MCF 10A (cell line): ENCODE results near the gene DMGDH. TPM values are rescaled to one million over a fixed set of nuclear protein-coding genes. Genes with fewer than 3 reads are reported as not detected.

Source experiments
- BruUV-seq: library from RNA; stranded (reverse); fragments of 400-500 nt; replicated peaks from 2 replicates; lab custom pipeline; 2021; lab: Mats Ljungman, UMichigan
- CTCF ChIA-PET: fragments of 300-600 bp; sonication (Branson Sonifier 250); formaldehyde crosslinking; extraction: SDS; loops from one replicate; lab custom pipeline; 2021; ENCODE audit warnings: antibody characterized with exemption, inconsistent platforms; lab: Yijun Ruan, JAX
- POLR2A ChIA-PET: fragments of 300-600, 350-650 bp; sonication (Branson Sonifier 250); formaldehyde crosslinking; extraction: SDS; loops from one replicate; lab custom pipeline; 2020; ENCODE audit warnings: antibody characterized with exemption, inconsistent platforms; lab: Yijun Ruan, JAX
- DNase-seq: peaks from one replicate; pipeline ENCODE4 v3.0.0-alpha.2; 2018; ENCODE audit not compliant: unreplicated experiment
- H3K27ac Mint-ChIP-seq: one replicate; pipeline ENCODE4 v1.8.0; 2022; ENCODE audit warnings: mild to moderate bottlenecking, low read depth, mixed read lengths; ENCODE audit not compliant: unreplicated experiment
- H3K27me3 Mint-ChIP-seq: one replicate; pipeline ENCODE4 v1.8.0; 2022; ENCODE audit warnings: mixed read lengths; ENCODE audit not compliant: insufficient read depth, unreplicated experiment
- H3K36me3 Mint-ChIP-seq: one replicate; pipeline ENCODE4 v1.8.0; 2022; ENCODE audit warnings: mild to moderate bottlenecking, moderate library complexity, mixed read lengths; ENCODE audit not compliant: insufficient read depth, unreplicated experiment
- H3K4me1 Mint-ChIP-seq: one replicate; pipeline ENCODE4 v1.8.0; 2022; ENCODE audit warnings: mixed read lengths; ENCODE audit not compliant: insufficient read depth, unreplicated experiment
- H3K4me3 Mint-ChIP-seq: one replicate; pipeline ENCODE4 v1.8.0; 2022; ENCODE audit warnings: mild to moderate bottlenecking, moderate library complexity, mixed read lengths; ENCODE audit not compliant: unreplicated experiment
- H3K9me3 Mint-ChIP-seq: one replicate; pipeline ENCODE4 v1.8.0; 2022; ENCODE audit warnings: mixed read lengths; ENCODE audit not compliant: unreplicated experiment
- intact Hi-C: fragments of 100-400 bp; cut with micrococcal nuclease; formaldehyde crosslinking; loops from 2 replicates; pipeline ENCODE4 v1.14.1; 2022
- total RNA-seq: library from RNA; stranded (reverse); gene quantifications from 2 replicates; pipeline ENCODE4 v1.2.3, GENCODE V29; 2022
- TF ChIP-seq, protein P1 (sequence below): fragments of 200-600 bp; IDR thresholded peaks from one replicate; pipeline ENCODE4 v1.8.0; 2022; ENCODE audit warnings: antibody characterized with exemption, mild to moderate bottlenecking; ENCODE audit not compliant: unreplicated experiment

The DMGDH gene
- total RNA-seq, 1 experiment from 2014 or later = 9.2 TPM

DNA sequence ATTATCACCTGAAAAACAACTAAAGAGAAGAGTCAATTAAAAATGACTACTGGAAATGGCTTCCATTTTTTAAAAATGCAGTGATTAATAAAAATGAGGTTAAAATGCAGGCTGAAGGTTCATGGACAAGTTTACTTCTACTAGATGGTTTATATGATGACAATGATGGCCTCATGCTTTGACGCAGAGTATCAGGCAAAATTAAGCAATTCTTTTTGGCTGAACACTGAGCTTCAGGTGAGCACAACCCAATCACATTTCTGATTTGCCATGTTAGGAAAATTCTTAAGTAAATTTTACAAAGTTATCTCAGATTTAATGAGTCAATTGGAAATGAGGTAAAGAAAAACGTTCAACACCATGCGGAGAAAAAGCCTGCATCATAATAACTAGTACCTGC, 22.3 kb downstream of the DMGDH start:
- POLR2A ChIA-PET = interaction anchor here (0.7 kb wide), 2 partner anchors 56 to 402 kb away, joined by 3 read pairs; no protein-coding TSS in a partner anchor

DNA sequence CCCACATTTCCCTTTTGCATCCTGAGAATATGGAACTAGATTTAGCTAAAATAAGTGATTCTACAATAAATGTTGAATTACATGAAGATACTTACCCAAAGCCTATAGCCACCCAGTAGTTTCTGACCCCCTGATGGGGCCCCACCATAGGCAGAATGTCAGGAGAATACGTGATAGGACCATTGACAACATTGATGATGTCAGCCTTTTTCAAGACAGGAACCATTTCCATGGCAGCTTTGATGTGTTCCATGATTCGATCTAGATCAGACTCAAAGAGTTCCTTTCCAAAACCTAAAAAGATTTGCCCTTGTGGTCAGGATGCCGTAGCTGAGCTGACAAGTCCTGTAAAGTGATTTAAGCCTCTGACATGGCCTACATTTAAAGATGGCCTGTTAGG, 27.3 kb downstream of the DMGDH start:
- TF ChIP-seq, protein P1, sequence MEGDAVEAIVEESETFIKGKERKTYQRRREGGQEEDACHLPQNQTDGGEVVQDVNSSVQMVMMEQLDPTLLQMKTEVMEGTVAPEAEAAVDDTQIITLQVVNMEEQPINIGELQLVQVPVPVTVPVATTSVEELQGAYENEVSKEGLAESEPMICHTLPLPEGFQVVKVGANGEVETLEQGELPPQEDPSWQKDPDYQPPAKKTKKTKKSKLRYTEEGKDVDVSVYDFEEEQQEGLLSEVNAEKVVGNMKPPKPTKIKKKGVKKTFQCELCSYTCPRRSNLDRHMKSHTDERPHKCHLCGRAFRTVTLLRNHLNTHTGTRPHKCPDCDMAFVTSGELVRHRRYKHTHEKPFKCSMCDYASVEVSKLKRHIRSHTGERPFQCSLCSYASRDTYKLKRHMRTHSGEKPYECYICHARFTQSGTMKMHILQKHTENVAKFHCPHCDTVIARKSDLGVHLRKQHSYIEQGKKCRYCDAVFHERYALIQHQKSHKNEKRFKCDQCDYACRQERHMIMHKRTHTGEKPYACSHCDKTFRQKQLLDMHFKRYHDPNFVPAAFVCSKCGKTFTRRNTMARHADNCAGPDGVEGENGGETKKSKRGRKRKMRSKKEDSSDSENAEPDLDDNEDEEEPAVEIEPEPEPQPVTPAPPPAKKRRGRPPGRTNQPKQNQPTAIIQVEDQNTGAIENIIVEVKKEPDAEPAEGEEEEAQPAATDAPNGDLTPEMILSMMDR = no peak
- no TSS peak for BruUV-seq
- Mint-ChIP-seq H3K36me3 (no peaks in the 10 kb centered on the region), H3K4me1 (no peaks in the 10 kb centered on the region), H3K27ac (no peak overlapping the region), H3K9me3 (no peaks in the 10 kb centered on the region), H3K27me3 (no peaks in the 10 kb centered on the region), H3K4me3 (no peak overlapping the region)
- DNase-seq = no peak
- CTCF ChIA-PET = interaction anchor here (0.7 to 2.5 kb wide), 3 partner anchors 18 to 474 kb away, joined by 4 to 14 read pairs (median 5); no protein-coding TSS in a partner anchor
- intact Hi-C loops = no loop called here
- POLR2A ChIA-PET = interaction anchor here (2.0 kb wide), 1 partner anchor 12 kb away, joined by 4 read pairs; no protein-coding TSS in a partner anchor

More for the DNA sequence above, 22.3 kb downstream of the DMGDH start:
- H3K27me3 Mint-ChIP-seq = no peaks in the 10 kb centered on the region
- H3K4me1 Mint-ChIP-seq = no peaks in the 10 kb centered on the region
- TF ChIP-seq, protein P1 = no peak
- no peak for DNase-seq
- no peaks in the 10 kb centered on the region for H3K9me3 Mint-ChIP-seq
- BruUV-seq = no TSS peak
- CTCF ChIA-PET = interaction anchor here (0.9 to 2.6 kb wide), 3 partner anchors 10 to 86 kb away, joined by 3 to 18 read pairs (median 6); no protein-coding TSS in a partner anchor
- H3K4me3 Mint-ChIP-seq = no peak overlapping the region
- no peaks in the 10 kb centered on the region for H3K36me3 Mint-ChIP-seq
- no peak overlapping the region for H3K27ac Mint-ChIP-seq
- intact Hi-C loops = no loop called here

DNA sequence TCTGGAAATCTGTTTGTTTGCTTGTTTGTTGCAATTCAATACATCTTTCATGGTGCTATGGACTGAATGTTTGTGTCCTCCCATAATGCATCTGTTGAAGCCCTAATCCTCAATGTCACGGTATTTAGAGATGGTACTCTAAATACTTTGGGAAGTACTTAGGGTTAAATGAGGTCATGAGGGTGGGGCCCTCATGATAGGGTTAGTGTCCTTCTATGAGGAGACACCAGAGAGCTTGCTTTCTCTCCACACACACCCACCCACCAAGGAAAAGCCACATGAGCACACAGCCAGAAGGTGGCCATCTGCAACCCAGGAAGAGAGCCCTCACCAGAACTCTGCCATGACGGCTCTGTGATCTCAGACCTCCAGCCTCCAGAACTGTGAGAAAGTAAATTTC, 32.7 kb downstream of the DMGDH start:
- Mint-ChIP-seq H3K27me3 (no peaks in the 10 kb centered on the region), H3K9me3 (no peaks in the 10 kb centered on the region), H3K4me1 (no peaks in the 10 kb centered on the region), H3K4me3 (no peak overlapping the region), H3K27ac (no peak overlapping the region), H3K36me3 (no peaks in the 10 kb centered on the region)
- TF ChIP-seq, protein P1 = no peak
- no TSS peak for BruUV-seq
- ChIA-PET CTCF (interaction anchor here (0.8 to 2.7 kb wide), 2 partner anchors 12 to 16 kb away, joined by 3 to 16 read pairs; no protein-coding TSS in a partner anchor), POLR2A (no interaction called here)
- intact Hi-C loops = no loop called here
- no peak for DNase-seq

DNA sequence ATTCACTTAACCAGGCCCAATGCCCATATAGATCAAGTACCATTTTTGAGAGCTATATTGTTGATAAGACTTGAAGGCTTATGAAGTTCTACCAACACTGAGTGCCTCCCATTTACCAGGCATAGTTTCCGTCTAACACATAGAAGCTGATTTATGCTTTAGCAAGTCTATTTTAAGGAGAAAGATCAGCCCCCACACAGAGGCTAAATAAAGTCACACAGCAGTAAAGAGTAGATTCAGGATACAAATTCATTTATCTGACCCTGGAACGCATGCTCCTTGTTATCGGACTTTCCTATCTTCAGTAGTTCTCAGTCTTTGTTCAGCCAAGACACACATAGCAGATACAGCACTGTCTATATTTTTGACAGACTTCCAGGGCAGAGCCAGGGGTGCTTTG, 34.2 kb downstream of the DMGDH start:
- CTCF ChIA-PET = interaction anchor here (0.5 to 2.7 kb wide), 5 partner anchors 8 to 99 kb away, joined by 3 to 16 read pairs (median 4); no protein-coding TSS in a partner anchor
- no TSS peak for BruUV-seq
- no peak for DNase-seq
- TF ChIP-seq, protein P1 = no peak
- H3K27ac Mint-ChIP-seq = no peak overlapping the region
- POLR2A ChIA-PET = no interaction called here
- no peaks in the 10 kb centered on the region for H3K4me1 Mint-ChIP-seq
- intact Hi-C loops = no loop called here
- no peaks in the 10 kb centered on the region for H3K36me3 Mint-ChIP-seq
- H3K4me3 Mint-ChIP-seq = no peak overlapping the region
- no peaks in the 10 kb centered on the region for H3K9me3 Mint-ChIP-seq
- no peaks in the 10 kb centered on the region for H3K27me3 Mint-ChIP-seq
